ENCODE measurements around the gene SHISA8. TPM values are rescaled to one million over a fixed set of nuclear protein-coding genes. Genes with fewer than 3 reads are reported as not detected.

SHISA8 gene
- total RNA-seq, 6 experiments from 2014 or later, result not detected

GRCh38 chr22:41917903-41918791 lies 3.3 kb upstream of the SHISA8 start:
- H3K27me3 Mint-ChIP-seq (ENCODE audit: insufficient read depth), result peaks cover 25% of the 10 kb centered on the region
- no peaks in the 10 kb centered on the region for H3K36me3 Mint-ChIP-seq (ENCODE audit: low read depth)
- TF ChIP-seq, protein P1, sequence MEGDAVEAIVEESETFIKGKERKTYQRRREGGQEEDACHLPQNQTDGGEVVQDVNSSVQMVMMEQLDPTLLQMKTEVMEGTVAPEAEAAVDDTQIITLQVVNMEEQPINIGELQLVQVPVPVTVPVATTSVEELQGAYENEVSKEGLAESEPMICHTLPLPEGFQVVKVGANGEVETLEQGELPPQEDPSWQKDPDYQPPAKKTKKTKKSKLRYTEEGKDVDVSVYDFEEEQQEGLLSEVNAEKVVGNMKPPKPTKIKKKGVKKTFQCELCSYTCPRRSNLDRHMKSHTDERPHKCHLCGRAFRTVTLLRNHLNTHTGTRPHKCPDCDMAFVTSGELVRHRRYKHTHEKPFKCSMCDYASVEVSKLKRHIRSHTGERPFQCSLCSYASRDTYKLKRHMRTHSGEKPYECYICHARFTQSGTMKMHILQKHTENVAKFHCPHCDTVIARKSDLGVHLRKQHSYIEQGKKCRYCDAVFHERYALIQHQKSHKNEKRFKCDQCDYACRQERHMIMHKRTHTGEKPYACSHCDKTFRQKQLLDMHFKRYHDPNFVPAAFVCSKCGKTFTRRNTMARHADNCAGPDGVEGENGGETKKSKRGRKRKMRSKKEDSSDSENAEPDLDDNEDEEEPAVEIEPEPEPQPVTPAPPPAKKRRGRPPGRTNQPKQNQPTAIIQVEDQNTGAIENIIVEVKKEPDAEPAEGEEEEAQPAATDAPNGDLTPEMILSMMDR (IDR thresholded peaks at IDR 0.05), result no peak
- peaks cover 5% of the 10 kb centered on the region; the same call in 1 of the 2 replicates for H3K4me1 Mint-ChIP-seq (ENCODE audit: low read depth)
- H3K27ac Mint-ChIP-seq, result no peak overlapping the region
- no peak for DNase-seq
- H3K4me3 Mint-ChIP-seq, result no peak overlapping the region
- no peaks in the 10 kb centered on the region for H3K9me3 Mint-ChIP-seq

DNA sequence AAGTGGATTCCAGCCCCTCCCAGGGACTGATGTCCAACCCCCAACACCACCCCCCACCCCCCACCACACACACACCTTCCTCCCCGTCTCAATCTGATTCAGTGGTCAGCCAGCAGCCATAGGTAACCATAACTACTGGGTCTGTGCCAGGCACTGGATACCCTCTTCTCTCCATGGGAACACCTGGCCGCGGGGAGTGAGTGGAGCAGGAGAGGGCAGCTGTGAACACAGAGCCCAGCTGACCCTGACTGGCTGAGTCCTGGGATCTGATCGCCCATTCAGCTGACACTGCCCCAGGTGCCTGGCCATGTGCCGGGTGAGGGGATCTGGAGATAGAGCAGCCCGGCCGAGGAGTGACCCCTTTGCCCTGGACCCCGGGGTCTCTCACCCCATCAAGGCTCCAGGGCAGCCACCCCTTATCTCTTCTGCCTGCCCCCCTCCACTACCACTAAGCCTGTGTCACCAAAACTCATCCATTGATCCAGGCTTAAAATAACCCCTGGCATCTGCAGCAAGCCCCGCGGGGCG lies 2.6 kb upstream of the SHISA8 start:
- TF ChIP-seq, protein P1 (IDR thresholded peaks at IDR 0.05), result no peak
- Mint-ChIP-seq H3K4me1 (ENCODE audit: low read depth) (peaks cover 5% of the 10 kb centered on the region; the same call in 1 of the 2 replicates), H3K27ac (no peak overlapping the region), H3K9me3 (no peaks in the 10 kb centered on the region), H3K4me3 (no peak overlapping the region), H3K27me3 (ENCODE audit: insufficient read depth) (peaks cover 30% of the 10 kb centered on the region), H3K36me3 (ENCODE audit: low read depth) (no peaks in the 10 kb centered on the region)
- no peak for DNase-seq

DNA sequence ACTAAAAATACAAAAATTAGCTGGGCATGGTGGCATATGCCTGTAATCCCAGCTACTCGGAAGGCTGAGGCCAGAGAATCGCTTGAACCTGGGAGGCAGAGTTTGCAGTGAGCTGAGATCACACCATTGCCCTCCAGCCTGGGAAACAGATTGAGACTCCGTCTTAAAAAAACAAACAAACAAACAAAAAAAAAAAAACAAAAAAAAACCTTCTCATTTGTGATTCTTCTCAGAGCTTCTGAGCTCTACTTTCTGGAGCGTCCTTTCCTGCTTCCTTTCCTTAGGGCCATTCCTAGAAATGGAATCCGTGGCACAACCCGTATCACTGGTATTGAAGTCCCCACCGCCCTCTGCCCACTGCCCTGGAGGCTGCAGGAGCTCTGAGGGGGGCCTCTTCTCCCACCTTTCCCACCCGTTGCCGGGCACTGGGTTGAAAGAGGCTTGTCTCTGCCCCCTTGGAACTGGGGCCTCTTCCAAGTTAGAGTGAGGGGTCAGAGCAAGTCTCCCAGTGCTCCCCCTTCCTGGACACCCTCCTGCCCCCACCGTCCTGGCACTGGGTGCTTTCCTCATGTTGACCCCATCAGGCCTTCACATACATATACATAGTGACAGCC lies 2.0 kb upstream of the SHISA8 start:
- Mint-ChIP-seq H3K36me3 (ENCODE audit: low read depth) (no peaks in the 10 kb centered on the region), H3K9me3 (no peaks in the 10 kb centered on the region), H3K4me3 (no peak overlapping the region), H3K27me3 (ENCODE audit: insufficient read depth) (peaks cover 35% of the 10 kb centered on the region), H3K4me1 (ENCODE audit: low read depth) (peaks cover 5% of the 10 kb centered on the region; the same call in 1 of the 2 replicates), H3K27ac (no peak overlapping the region)
- TF ChIP-seq, protein P1 (IDR thresholded peaks at IDR 0.05), result no peak
- DNase-seq, result no peak

- peaks cover 39% of the 10 kb centered on the region for H3K27me3 Mint-ChIP-seq (ENCODE audit: insufficient read depth)
- no peak for DNase-seq
- peaks cover 5% of the 10 kb centered on the region; the same call in 1 of the 2 replicates for H3K4me1 Mint-ChIP-seq (ENCODE audit: low read depth)
- H3K36me3 Mint-ChIP-seq (ENCODE audit: low read depth), result no peaks in the 10 kb centered on the region
- no peak overlapping the region for H3K27ac Mint-ChIP-seq
- no peaks in the 10 kb centered on the region for H3K9me3 Mint-ChIP-seq
- TF ChIP-seq, protein P1 (IDR thresholded peaks at IDR 0.05), result no peak
- no peak overlapping the region for H3K4me3 Mint-ChIP-seq
These were observed 1.1 kb upstream of the SHISA8 start for GRCh38 chr22:41915786-41916493.

GRCh38 chr22:41914611-41915034 lies 251 bp downstream of the SHISA8 start:
- H3K27me3 Mint-ChIP-seq (ENCODE audit: insufficient read depth), result peaks cover 39% of the 10 kb centered on the region
- no peak overlapping the region for H3K27ac Mint-ChIP-seq
- no peak for DNase-seq
- no peaks in the 10 kb centered on the region for H3K36me3 Mint-ChIP-seq (ENCODE audit: low read depth)
- no peak overlapping the region for H3K4me3 Mint-ChIP-seq
- H3K4me1 Mint-ChIP-seq (ENCODE audit: low read depth), result peaks cover 5% of the 10 kb centered on the region; the same call in 1 of the 2 replicates
- TF ChIP-seq, protein P1 (IDR thresholded peaks at IDR 0.05), result no peak
- no peaks in the 10 kb centered on the region for H3K9me3 Mint-ChIP-seq
